Measurements from ENCODE around the gene THBD.

THBD gene

GRCh38 chr20:23087587-23088251, 38.2 kb upstream of the THBD start:
- Mint-ChIP-seq H3K36me3 (no peaks in the 10 kb centered on the region), H3K4me3 (no peak overlapping the region), H3K27ac (no peak overlapping the region), H3K9me3 (ENCODE audit: low read depth) (no peaks in the 10 kb centered on the region), H3K27me3 (no peaks in the 10 kb centered on the region), H3K4me1 (ENCODE audit: low read depth) (no peaks in the 10 kb centered on the region)

GRCh38 chr20:23086931-23087411, 37.5 kb upstream of the THBD start:
- Mint-ChIP-seq H3K9me3 (ENCODE audit: low read depth) (no peaks in the 10 kb centered on the region), H3K36me3 (no peaks in the 10 kb centered on the region), H3K27ac (no peak overlapping the region), H3K4me1 (ENCODE audit: low read depth) (no peaks in the 10 kb centered on the region), H3K4me3 (no peak overlapping the region), H3K27me3 (no peaks in the 10 kb centered on the region)

- Mint-ChIP-seq H3K27me3 (no peaks in the 10 kb centered on the region), H3K9me3 (ENCODE audit: low read depth) (no peaks in the 10 kb centered on the region), H3K36me3 (no peaks in the 10 kb centered on the region), H3K4me3 (no peak within 1 kb of the TSS), H3K27ac (no peak within 1 kb of the TSS), H3K4me1 (ENCODE audit: low read depth) (no peaks in the 10 kb centered on the region)
Measured at GRCh38 chr20:23086056-23086566, 36.6 kb upstream of the THBD start, which contains the start of gene CD93. Gene CD93 (minus strand): TSS chr20:23086324. CDS start chr20:23086192, 132 bp downstream.

- H3K4me1 Mint-ChIP-seq (ENCODE audit: low read depth), result no peaks in the 10 kb centered on the region
- no peaks in the 10 kb centered on the region for H3K36me3 Mint-ChIP-seq
- H3K27ac Mint-ChIP-seq, result no peak overlapping the region
- no peaks in the 10 kb centered on the region for H3K9me3 Mint-ChIP-seq (ENCODE audit: low read depth)
- no peak overlapping the region for H3K4me3 Mint-ChIP-seq
- no peaks in the 10 kb centered on the region for H3K27me3 Mint-ChIP-seq
Measured at GRCh38 chr20:23085436-23086055, 36.1 kb upstream of the THBD start.

- Mint-ChIP-seq H3K4me1 (ENCODE audit: low read depth) (no peaks in the 10 kb centered on the region), H3K4me3 (no peak overlapping the region), H3K36me3 (no peaks in the 10 kb centered on the region), H3K9me3 (ENCODE audit: low read depth) (no peaks in the 10 kb centered on the region), H3K27ac (no peak overlapping the region), H3K27me3 (no peaks in the 10 kb centered on the region)
Measured at GRCh38 chr20:23084845-23085365, 35.4 kb upstream of the THBD start.

- Mint-ChIP-seq H3K36me3 (no peaks in the 10 kb centered on the region), H3K9me3 (ENCODE audit: low read depth) (no peaks in the 10 kb centered on the region), H3K27ac (no peak overlapping the region), H3K4me3 (no peak overlapping the region), H3K27me3 (no peaks in the 10 kb centered on the region), H3K4me1 (ENCODE audit: low read depth) (no peaks in the 10 kb centered on the region)
Measured at GRCh38 chr20:23084282-23084844, 34.9 kb upstream of the THBD start.

- Mint-ChIP-seq H3K9me3 (ENCODE audit: low read depth) (no peaks in the 10 kb centered on the region), H3K27me3 (no peaks in the 10 kb centered on the region), H3K27ac (no peak overlapping the region), H3K4me1 (ENCODE audit: low read depth) (no peaks in the 10 kb centered on the region), H3K36me3 (no peaks in the 10 kb centered on the region), H3K4me3 (no peak overlapping the region)
Measured at GRCh38 chr20:23083553-23084220, 34.2 kb upstream of the THBD start.

GRCh38 chr20:23082846-23083552, 33.5 kb upstream of the THBD start:
- Mint-ChIP-seq H3K4me3 (no peak overlapping the region), H3K27ac (no peak overlapping the region), H3K36me3 (no peaks in the 10 kb centered on the region)

GRCh38 chr20:23081263-23081819, 31.9 kb upstream of the THBD start:
- Mint-ChIP-seq H3K27ac (no peak overlapping the region), H3K36me3 (no peaks in the 10 kb centered on the region), H3K4me3 (no peak overlapping the region), H3K4me1 (ENCODE audit: low read depth) (no peaks in the 10 kb centered on the region), H3K27me3 (no peaks in the 10 kb centered on the region), H3K9me3 (ENCODE audit: low read depth) (no peaks in the 10 kb centered on the region)

More at GRCh38 chr20:23082846-23083552, 33.5 kb upstream of the THBD start:
- Mint-ChIP-seq H3K9me3 (ENCODE audit: low read depth) (no peaks in the 10 kb centered on the region), H3K27me3 (no peaks in the 10 kb centered on the region), H3K4me1 (ENCODE audit: low read depth) (no peaks in the 10 kb centered on the region)

GRCh38 chr20:23080521-23080920, 31.0 kb upstream of the THBD start:
- Mint-ChIP-seq H3K9me3 (ENCODE audit: low read depth) (no peaks in the 10 kb centered on the region), H3K27ac (no peak overlapping the region), H3K4me3 (no peak overlapping the region), H3K27me3 (no peaks in the 10 kb centered on the region), H3K36me3 (no peaks in the 10 kb centered on the region), H3K4me1 (ENCODE audit: low read depth) (no peaks in the 10 kb centered on the region)

- H3K36me3 Mint-ChIP-seq, result no peaks in the 10 kb centered on the region
- H3K4me3 Mint-ChIP-seq, result no peak overlapping the region
- no peaks in the 10 kb centered on the region for H3K9me3 Mint-ChIP-seq (ENCODE audit: low read depth)
- no peaks in the 10 kb centered on the region for H3K4me1 Mint-ChIP-seq (ENCODE audit: low read depth)
- H3K27ac Mint-ChIP-seq, result no peak overlapping the region
- no peaks in the 10 kb centered on the region for H3K27me3 Mint-ChIP-seq
Measured at GRCh38 chr20:23079926-23080325, 30.5 kb upstream of the THBD start.

- Mint-ChIP-seq H3K9me3 (ENCODE audit: low read depth) (no peaks in the 10 kb centered on the region), H3K27me3 (no peaks in the 10 kb centered on the region), H3K27ac (no peak overlapping the region), H3K36me3 (no peaks in the 10 kb centered on the region), H3K4me3 (no peak overlapping the region), H3K4me1 (ENCODE audit: low read depth) (no peaks in the 10 kb centered on the region)
Measured at GRCh38 chr20:23079016-23079351, 29.5 kb upstream of the THBD start.

GRCh38 chr20:23078351-23079015, 29.0 kb upstream of the THBD start:
- H3K36me3 Mint-ChIP-seq, result no peaks in the 10 kb centered on the region
- no peaks in the 10 kb centered on the region for H3K4me1 Mint-ChIP-seq (ENCODE audit: low read depth)
- no peak overlapping the region for H3K4me3 Mint-ChIP-seq
- H3K27ac Mint-ChIP-seq, result no peak overlapping the region
- H3K9me3 Mint-ChIP-seq (ENCODE audit: low read depth), result no peaks in the 10 kb centered on the region
- no peaks in the 10 kb centered on the region for H3K27me3 Mint-ChIP-seq

GRCh38 chr20:23077277-23077676, 27.8 kb upstream of the THBD start:
- no peaks in the 10 kb centered on the region for H3K36me3 Mint-ChIP-seq
- H3K4me1 Mint-ChIP-seq (ENCODE audit: low read depth), result no peaks in the 10 kb centered on the region
- H3K9me3 Mint-ChIP-seq (ENCODE audit: low read depth), result no peaks in the 10 kb centered on the region
- no peak overlapping the region for H3K27ac Mint-ChIP-seq
- H3K4me3 Mint-ChIP-seq, result no peak overlapping the region
- no peaks in the 10 kb centered on the region for H3K27me3 Mint-ChIP-seq

All from activated naive CD8-positive, alpha-beta T cell (primary cell).